Spleen (tissue), 7 donors: ENCODE measurements around the gene CD79A.

Source experiments
- POLR2A ChIP-seq, 3 donors: fragments of 450-650 bp; IDR thresholded peaks; one replicate each; pipeline ENCODE4 v1.5.1; 2017; ENCODE audit warnings: antibody characterized with exemption in 3 of 3, mild to moderate bottlenecking in 1 of 3
- POLR2AphosphoS5 ChIP-seq, 3 donors: sonication (generic); formaldehyde crosslinking; IDR thresholded peaks; one replicate each; pipeline ENCODE4 v1.5.1; 2017; ENCODE audit warnings: antibody characterized with exemption in 3 of 3
- TF ChIP-seq, protein P1 (sequence below), 11 experiments: fragments of 200-600 bp in 7 of 11; fragments of 450-650 bp in 4 of 11; sonication (generic) in 4 of 11; IDR thresholded peaks in 8 of 11; conservative IDR thresholded peaks in 3 of 11; 1 replicate in 7 of 11; 2 replicates in 4 of 11; pipeline versions ENCODE4 v1.4.0 to v1.8.0; 2016 to 2021; ENCODE audit warnings: antibody characterized with exemption in 11 of 11, inconsistent platforms in 4 of 11, mild to moderate bottlenecking in 1 of 11
- donor health status: DM: no; HTN: no; CAD: no; lungs with moderate emphysema.
- donor health status: DM: no; HTN: no; CAD: no.
- donor health status: DM: no; HTN: no; CAD: no.

DNA sequence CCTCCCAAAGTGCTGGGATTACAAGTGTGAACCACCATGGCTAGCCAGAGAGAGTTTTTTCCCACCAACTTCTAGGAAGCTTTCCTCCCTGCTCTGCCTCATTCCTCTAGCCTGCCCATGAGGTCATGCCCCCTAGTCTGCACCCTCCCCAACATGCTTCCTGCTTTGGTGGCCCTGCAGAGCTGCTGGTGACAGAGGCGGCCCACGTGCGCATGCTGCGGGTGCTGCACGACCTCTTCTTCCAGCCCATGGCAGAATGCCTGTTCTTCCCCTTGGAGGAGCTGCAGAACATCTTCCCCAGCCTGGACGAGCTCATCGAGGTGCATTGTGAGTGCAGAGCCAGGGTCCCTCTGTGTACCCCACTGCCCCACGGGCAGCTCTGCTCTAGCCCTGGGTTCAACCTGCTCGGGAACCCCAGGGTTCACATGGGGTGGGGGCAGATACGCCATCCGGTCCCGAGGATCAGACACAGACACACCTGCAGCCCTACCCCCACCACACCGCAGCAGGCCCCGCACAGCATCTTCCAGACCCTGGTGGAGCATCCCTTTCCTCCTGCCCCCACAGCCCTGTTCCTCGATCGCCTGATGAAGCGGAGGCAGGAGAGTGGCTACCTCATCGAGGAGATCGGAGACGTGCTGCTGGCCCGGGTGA is 24.8 kb downstream of the CD79A start:
- TF ChIP-seq, protein P1, sequence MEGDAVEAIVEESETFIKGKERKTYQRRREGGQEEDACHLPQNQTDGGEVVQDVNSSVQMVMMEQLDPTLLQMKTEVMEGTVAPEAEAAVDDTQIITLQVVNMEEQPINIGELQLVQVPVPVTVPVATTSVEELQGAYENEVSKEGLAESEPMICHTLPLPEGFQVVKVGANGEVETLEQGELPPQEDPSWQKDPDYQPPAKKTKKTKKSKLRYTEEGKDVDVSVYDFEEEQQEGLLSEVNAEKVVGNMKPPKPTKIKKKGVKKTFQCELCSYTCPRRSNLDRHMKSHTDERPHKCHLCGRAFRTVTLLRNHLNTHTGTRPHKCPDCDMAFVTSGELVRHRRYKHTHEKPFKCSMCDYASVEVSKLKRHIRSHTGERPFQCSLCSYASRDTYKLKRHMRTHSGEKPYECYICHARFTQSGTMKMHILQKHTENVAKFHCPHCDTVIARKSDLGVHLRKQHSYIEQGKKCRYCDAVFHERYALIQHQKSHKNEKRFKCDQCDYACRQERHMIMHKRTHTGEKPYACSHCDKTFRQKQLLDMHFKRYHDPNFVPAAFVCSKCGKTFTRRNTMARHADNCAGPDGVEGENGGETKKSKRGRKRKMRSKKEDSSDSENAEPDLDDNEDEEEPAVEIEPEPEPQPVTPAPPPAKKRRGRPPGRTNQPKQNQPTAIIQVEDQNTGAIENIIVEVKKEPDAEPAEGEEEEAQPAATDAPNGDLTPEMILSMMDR (IDR thresholded peaks at IDR 0.05 in 8 of 11, conservative IDR thresholded peaks at IDR 0.05 in 3 of 11): no peak
- TF ChIP-seq POLR2AphosphoS5 (IDR thresholded peaks at IDR 0.05) (peak in 2 of 3 donors; percentile 18 to 71), POLR2A (IDR thresholded peaks at IDR 0.05) (no peak)
